GM10266 (cell line): ENCODE results near the gene PROS1.

Source experiments
- DNase-seq: peaks from one replicate; pipeline ENCODE4 v3.0.0; 2012; ENCODE audit errors: extremely low spot score
- CTCF ChIP-seq: IDR thresholded peaks from 2 replicates; pipeline ENCODE4 v1.5.1; 2012; ENCODE audit warnings: mild to moderate bottlenecking, low read depth; ENCODE audit not compliant: control insufficient read depth, insufficient read depth; ENCODE audit errors: missing control alignments

PROS1 gene

GRCh38 chr3:93973131-93974126, at the start of gene PROS1:
Gene PROS1 (minus strand): TSS chr3:93973896. CDS start chr3:93973749, 147 bp downstream.
- DNase-seq: peak; percentile 54
- no peak for TF ChIP-seq CTCF

GRCh38 chr3:94020293-94020692, 46.6 kb upstream of the PROS1 start:
- DNase-seq: no peak
- TF ChIP-seq CTCF: no peak

GRCh38 chr3:94019659-94020058, 46.0 kb upstream of the PROS1 start:
- TF ChIP-seq CTCF: no peak
- DNase-seq: no peak

- no peak for TF ChIP-seq CTCF
- DNase-seq: no peak
Measured at GRCh38 chr3:94015025-94015424, 41.3 kb upstream of the PROS1 start.

GRCh38 chr3:94012185-94012584, 38.5 kb upstream of the PROS1 start:
- TF ChIP-seq CTCF: no peak
- DNase-seq: no peak

GRCh38 chr3:94011233-94011711, 37.6 kb upstream of the PROS1 start:
- no peak for TF ChIP-seq CTCF
- DNase-seq: no peak

- DNase-seq: no peak
- TF ChIP-seq CTCF: no peak
Measured at GRCh38 chr3:94009608-94010007, 35.9 kb upstream of the PROS1 start.
